Measurements from ENCODE around the gene LMAN2.

LMAN2 gene

DNA sequence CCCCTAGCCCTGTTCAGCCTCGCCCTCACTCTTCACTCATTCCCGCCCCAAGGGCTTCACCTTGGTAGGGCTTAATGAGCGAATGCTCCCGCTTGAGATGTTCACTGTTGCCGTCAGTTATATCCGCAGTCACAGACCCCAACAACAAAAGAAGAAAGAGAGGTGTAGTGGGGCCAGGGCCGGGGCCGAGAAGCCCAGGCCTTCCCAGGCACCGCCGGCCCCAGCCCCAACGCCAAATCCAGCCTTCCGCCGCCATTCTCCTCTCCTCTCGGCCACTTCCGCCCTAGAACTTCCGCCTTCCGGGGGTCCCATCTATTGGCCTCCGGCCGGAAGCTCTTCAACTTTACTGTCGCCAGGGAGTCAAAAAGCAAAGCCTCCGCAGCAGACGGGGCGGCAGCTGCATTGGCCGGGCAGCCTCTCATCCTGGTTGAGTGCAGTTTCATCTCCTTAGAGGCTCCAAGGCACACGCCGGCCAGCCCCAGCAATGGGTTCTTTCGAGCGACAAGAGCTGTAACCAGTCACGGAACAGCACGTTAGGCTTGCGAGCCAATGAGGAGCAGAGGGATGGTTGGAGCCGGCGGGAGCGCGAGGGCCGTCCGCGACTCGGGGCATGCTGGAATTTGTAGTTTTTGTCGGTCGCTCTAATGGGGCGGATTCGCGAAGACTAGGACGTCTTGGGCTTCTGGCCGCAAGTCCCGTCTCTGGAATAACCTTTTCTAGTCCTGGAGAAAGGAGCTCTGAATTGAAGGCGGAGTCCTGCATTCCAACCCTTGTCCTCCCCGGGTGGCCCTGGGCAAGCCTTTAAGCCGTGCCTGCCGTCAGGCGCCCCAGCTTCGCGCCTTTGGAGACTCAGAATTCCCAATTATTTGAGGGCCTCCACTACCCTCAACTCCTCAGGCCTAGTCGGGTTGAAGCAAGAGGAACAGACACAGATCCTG, at the start of gene LMAN2:
LMAN2 (minus strand) TSS at position 277 of the 938 bp plus-strand sequence; CDS start at position 256, 21 bp downstream.
- peak; percentile 75 to 80 for DNase-seq (ENCODE audit: low read depth in 2 of 2)

DNA sequence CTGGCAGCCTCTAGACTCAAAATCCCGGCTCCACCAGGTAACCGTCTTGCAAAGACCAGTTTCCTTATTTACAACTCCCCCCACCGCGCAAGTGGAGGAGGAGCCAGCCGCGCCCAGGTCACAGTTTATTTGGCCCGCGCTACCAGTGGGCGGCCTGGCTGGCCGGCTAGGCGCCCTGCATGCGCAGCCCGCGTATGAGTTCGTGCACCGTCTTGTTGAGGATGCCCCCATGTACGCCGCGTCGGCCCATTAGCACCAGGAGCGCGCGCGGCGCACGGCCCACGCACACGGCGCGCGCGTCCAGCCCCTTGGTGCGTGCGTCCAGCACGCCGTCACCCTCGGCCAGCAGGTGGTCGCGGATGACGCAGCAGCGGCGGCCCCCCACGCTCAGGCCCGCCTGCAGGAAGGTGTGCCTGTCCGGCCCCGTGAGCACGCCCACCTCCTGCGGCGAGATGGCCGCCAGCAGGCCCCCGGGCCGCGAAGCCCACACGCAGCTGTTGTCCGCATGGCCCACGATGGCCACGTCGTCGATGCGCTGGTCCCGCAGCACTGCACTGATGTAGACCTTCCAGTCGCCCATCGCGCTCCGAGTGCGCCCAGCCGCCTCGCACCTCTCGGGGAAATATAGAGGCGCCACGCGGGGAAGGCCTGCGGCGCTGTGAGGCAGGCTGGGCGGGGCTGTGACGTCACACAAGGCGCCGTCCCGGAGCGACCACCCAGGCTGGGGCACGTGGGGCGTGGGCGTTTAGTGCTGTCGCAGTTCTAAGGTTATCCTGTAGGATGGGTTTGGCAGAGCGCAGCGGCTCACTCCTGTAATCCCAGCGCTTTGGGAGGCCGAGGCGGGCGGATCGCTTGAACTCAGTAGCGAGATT, 48.8 kb upstream of the LMAN2 start, which contains the start of gene PFN3:
PFN3 (minus strand) TSS at position 665 of the 872 bp plus-strand sequence; CDS start at position 580, 85 bp downstream.
- no peak for DNase-seq (ENCODE audit: low read depth in 2 of 2)

- DNase-seq (ENCODE audit: low read depth in 2 of 2) = no peak
Measured at GRCh38 chr5:177397875-177398390, 46.5 kb upstream of the LMAN2 start.

- no peak for DNase-seq (ENCODE audit: low read depth in 2 of 2)
Measured at GRCh38 chr5:177396807-177397206, 45.3 kb upstream of the LMAN2 start.

DNA sequence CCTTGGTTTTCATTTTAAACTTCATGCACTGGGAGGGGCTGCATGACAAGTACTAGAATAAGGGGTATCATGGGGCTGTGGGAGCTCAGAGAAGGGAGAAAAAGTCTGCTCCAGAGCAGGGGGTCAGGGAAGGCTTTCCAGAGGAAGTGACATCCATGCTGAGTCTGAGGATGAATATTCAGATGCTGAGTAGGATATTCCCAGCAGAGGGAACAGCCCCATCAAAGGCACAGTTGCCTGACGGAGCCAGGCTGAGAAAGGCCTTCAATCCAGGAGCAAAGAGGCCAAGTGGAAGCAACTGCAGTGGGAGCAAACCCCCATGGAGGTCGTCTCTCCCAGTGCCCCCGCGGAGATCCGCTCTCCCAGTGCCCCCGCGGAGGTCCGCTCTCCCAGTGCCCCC, 44.6 kb upstream of the LMAN2 start:
- DNase-seq (ENCODE audit: low read depth in 2 of 2) = no peak

DNA sequence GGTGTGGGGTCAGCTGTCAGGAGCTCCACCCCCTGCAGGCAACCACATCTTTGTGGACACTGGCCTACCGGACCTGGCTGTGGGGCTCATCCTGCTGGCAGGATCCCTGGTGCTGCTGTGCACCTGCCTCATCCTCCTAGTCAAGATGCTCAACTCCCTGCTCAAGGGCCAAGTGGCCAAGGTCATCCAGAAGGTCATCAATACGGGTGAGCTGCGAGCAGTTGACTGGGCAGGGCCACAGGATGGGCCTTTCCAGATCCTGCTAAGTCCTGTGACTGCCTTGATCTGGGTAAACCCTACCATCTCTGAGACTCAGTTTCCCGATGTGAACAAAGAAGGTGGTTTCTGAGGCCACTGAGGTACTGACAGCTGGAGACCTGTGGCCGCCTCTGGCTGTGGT, 42.5 kb upstream of the LMAN2 start:
- DNase-seq (ENCODE audit: low read depth in 2 of 2) = no peak

DNA sequence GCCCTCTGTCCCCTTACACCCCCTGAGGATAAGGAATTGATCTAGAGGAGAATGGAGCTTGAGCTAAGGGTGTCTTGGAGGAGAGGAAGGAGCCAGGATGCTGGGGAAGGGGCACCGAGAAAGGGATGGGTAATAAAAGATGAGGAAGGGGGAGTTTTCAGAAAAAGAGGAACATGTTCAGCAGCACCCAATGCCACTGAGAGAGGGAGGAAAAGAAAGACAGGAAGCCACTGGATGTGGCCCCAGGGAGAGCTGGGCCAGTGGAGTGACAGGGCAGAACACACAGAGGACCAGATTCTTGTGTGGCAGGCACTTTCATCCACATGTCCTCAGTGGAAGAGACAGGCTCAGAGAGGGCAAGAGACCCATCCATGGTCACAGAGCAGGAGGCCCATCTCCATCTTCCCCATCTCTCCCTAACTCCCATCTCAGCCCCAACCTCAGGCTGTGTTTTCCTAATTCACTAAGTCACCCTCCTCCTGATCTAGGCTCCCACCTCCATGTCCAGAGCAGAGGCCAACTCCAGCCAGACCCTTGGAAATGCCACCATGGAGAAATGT, 41.8 kb upstream of the LMAN2 start:
- DNase-seq (ENCODE audit: low read depth in 2 of 2) = no peak

GRCh38 chr5:177392765-177393164, 41.3 kb upstream of the LMAN2 start:
- no peak for DNase-seq (ENCODE audit: low read depth in 2 of 2)

- peak; percentile 70 to 77 for DNase-seq (ENCODE audit: low read depth in 2 of 2)
Measured at GRCh38 chr5:177390363-177391300, 39.2 kb upstream of the LMAN2 start.

GRCh38 chr5:177389241-177390169, 38.0 kb upstream of the LMAN2 start:
- DNase-seq (ENCODE audit: low read depth in 2 of 2) = no peak

DNA sequence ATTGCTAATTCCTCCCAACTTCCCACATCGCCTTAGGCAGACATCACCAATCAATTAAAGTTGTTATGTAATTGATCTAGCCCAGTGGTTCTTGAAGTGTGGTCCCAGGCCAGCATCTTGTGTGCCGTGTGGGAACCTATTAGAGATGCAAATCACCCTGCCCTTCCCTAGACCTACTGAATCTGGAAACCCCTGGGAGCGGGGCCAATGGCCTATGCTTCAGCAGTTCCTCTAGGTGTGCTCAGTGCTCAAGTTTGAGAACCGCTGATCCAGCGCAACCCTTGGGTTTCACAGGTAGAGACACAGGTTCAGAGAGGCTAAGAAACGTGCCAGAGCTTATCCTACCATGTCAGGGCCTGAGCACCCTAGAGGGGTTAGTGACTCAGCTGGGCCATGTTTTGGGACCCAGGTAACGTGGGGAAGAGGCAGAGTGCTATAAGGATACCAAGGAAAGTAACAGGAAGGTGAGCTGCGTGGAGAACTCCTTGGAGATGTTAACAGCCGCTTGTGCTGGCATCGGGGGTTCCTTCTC, 37.1 kb upstream of the LMAN2 start:
- DNase-seq (ENCODE audit: low read depth in 2 of 2) = no peak

DNA sequence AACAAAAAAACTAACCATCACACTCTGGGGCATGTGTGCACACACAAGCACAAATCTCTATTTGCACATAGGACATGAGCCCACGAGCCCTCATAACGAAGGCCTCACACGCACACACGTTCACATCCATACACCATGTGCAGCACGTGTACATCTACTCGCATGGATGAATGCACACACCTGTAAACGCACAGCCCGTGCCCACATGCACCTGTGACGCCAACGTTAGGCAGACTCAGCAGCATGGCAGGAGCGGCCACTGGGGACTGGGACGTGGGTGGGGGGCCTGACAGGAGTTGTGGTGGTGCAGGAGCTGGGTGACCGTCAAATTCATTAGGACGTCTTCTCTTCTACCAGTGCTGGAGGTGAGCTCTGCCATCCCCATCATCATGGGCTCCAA, 35.9 kb upstream of the LMAN2 start:
- DNase-seq (ENCODE audit: low read depth in 2 of 2) = no peak

DNA sequence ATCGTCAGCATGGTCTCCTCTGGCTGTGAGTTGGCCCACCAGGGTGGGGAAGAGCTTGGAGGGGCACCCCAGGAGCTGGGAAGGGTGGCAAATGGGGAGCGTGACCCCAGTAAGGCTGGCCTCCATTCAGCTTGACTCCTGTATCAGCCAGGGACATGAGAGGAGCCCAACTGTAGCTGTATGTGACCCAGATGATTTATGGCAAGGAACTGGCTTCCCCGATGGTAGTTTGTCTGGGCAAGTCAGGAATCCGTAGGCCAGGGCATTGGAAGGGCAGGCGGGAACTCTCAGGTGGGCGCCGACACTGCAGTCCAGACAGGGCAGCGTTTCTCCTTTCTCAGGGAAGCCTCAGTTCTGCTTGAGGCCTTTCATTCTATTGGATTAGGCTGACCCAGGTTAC, 35.1 kb upstream of the LMAN2 start:
- no peak for DNase-seq (ENCODE audit: low read depth in 2 of 2)

GRCh38 chr5:177385720-177386119, 34.3 kb upstream of the LMAN2 start:
- DNase-seq (ENCODE audit: low read depth in 2 of 2) = no peak

- no peak for DNase-seq (ENCODE audit: low read depth in 2 of 2)
Measured at GRCh38 chr5:177384134-177384533, 32.7 kb upstream of the LMAN2 start, which contains the start of gene SLC34A1. TSS of gene SLC34A1 (plus strand) at chr5:177384434. CDS start at chr5:177385742, 1,308 bp downstream.

- DNase-seq (ENCODE audit: low read depth in 2 of 2) = no peak
Measured at GRCh38 chr5:177383181-177383580, 31.7 kb upstream of the LMAN2 start.

DNA sequence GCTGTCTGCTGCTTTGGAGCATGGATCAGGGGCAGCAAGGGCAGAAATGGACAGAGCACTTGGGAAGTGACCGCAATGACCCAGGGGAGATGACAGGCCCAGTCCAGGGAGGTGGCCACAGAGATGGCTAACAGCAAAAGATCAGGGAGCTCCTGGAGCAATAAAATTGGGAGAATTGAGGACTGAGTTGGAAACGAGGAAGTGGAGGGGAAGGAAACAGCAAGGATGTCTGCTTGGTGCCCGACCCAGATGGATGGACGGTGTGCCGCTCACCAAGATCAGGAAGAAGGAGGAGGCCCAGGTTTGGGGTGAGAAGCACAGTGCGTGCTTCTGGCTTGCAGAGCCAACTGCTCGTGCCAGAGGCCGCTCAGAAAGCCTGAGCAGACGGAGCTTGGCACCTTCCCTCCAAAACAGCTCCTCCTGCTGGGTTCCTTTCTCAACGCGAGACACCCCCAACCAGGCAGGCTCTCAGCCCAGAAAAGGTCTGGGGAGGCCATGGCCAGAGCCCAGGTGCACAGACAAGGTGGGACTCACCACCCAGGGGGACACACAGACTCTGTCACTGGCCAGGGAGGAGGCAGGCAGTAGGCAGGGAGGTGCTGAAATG, 31.1 kb upstream of the LMAN2 start:
- DNase-seq (ENCODE audit: low read depth in 2 of 2) = no peak

DNA sequence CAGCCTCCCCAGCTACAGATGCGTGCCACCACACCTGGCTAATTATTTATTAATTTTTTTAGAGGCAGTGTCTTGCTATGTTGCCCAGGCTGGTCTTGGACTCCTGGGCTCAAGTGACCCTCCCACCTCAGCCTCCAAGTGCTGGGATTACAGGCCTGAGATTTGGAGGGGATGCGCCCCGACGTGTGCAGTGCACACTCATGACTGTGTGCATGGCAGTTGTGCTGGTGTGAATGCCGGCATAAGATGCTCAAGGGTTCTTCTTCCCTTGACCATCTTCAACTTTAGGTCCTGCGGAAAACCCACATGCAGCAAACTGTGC, 29.3 kb upstream of the LMAN2 start:
- no peak for DNase-seq (ENCODE audit: low read depth in 2 of 2)

Data from stimulated activated CD8-positive, alpha-beta memory T cell treated with anti-CD3 and anti-CD28 coated beads, Interleukin-2, amount 100 ng/mL, for 1 hour (primary cell).